Suprapubic skin (tissue), 4 donors: ENCODE results near the gene MRC2. TPM values are rescaled to one million over a fixed set of nuclear protein-coding genes. Genes with fewer than 3 reads are reported as not detected.

Experiments used
- DNase-seq, 2 donors: peaks; one replicate each; pipeline ENCODE4 v3.0.0-alpha.2; 2019; ENCODE audit warnings: low spot score in 2 of 2
- H3K27ac ChIP-seq: fragments of 200-600 bp; sonication (generic); one replicate; pipeline ENCODE4 v1.5.1; 2019
- H3K27me3 ChIP-seq: fragments of 200-600 bp; sonication (generic); one replicate; pipeline ENCODE4 v1.5.1; 2019
- H3K36me3 ChIP-seq: fragments of 200-600 bp; sonication (generic); one replicate; pipeline ENCODE4 v1.5.1; 2019
- H3K4me1 ChIP-seq: fragments of 200-600 bp; sonication (generic); one replicate; pipeline ENCODE4 v1.5.1; 2019
- H3K4me3 ChIP-seq: fragments of 200-600 bp; sonication (generic); one replicate; pipeline ENCODE4 v1.5.1; 2019; ENCODE audit warnings: mild to moderate bottlenecking
- H3K9me3 ChIP-seq: fragments of 200-600 bp; sonication (generic); one replicate; pipeline ENCODE4 v1.5.1; 2019
- CTCF ChIP-seq, 2 donors: fragments of 200-600 bp in 1 of 2; fragments of 450-650 bp in 1 of 2; sonication (generic) in 1 of 2; IDR thresholded peaks; one replicate each; pipeline ENCODE4 v1.5.1; 2016 to 2019; ENCODE audit warnings: antibody characterized with exemption in 2 of 2, mild to moderate bottlenecking in 1 of 2, moderate library complexity in 1 of 2
- EP300 ChIP-seq: sonication (generic); formaldehyde crosslinking; IDR thresholded peaks from one replicate; pipeline ENCODE4 v1.6.1; 2017; ENCODE audit warnings: antibody characterized with exemption
- POLR2A ChIP-seq, 2 donors: fragments of 450-650 bp; IDR thresholded peaks; one replicate each; pipeline ENCODE4 v1.6.1; 2017; ENCODE audit warnings: antibody characterized with exemption in 2 of 2, mild to moderate bottlenecking in 2 of 2, moderate library complexity in 2 of 2
- POLR2AphosphoS5 ChIP-seq, 3 donors: sonication (generic); formaldehyde crosslinking; IDR thresholded peaks; one replicate each; pipeline ENCODE4 v1.6.1; 2017; ENCODE audit warnings: antibody characterized with exemption in 3 of 3
- WGBS: methylation state at CpG from one replicate; pipeline ENCODE4 v1.1.5; 2018; 5-methylcytosine and 5-hydroxymethylcytosine counted together
- total RNA-seq, 4 donors: library from RNA; depleted of rRNA; stranded (reverse); fragments of >200 nt; gene quantifications; one replicate each; pipeline ENCODE4 v1.1.0, GENCODE V29; 2016

MRC2 gene
- total RNA-seq, 4 donors from 2014 or later, result 31.4 to 55.2 (median 37.1) TPM

DNA sequence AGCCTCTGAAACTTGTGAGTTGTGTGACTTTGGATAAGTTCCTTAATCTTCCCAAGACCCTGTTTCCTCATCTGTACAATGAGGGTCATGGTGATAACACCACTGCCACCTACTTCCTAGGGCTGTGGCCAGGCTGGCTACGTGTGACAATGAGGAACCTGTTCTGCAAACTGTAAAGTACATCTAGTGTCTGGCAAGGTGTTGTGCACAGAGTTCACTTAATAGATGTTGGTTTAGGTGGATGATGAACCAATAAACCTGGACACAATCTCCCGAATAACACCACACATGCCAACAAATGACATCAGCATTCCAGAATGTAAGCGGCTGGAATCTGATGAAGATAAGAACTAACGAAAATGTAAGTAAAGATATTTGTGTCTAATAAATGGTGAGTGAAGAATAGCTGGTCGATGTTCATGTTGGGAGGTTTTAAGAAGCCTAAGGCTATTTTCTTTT is 98.3 kb downstream of the MRC2 start:
- 58% methylated on average over 5 of the region's 5 CpGs for WGBS
- H3K4me3 ChIP-seq, result no peak overlapping the region
- no peaks in the 10 kb centered on the region for H3K27me3 ChIP-seq
- H3K36me3 ChIP-seq, result no peaks in the 10 kb centered on the region
- H3K9me3 ChIP-seq, result no peaks in the 10 kb centered on the region
- H3K27ac ChIP-seq, result no peak overlapping the region
- TF ChIP-seq POLR2AphosphoS5 (IDR thresholded peaks at IDR 0.05), result no peak
- TF ChIP-seq EP300, result no peak
- TF ChIP-seq CTCF (IDR thresholded peaks at IDR 0.05), result no peak
- DNase-seq, result no peak
- H3K4me1 ChIP-seq, result peaks cover 8% of the 10 kb centered on the region

DNA sequence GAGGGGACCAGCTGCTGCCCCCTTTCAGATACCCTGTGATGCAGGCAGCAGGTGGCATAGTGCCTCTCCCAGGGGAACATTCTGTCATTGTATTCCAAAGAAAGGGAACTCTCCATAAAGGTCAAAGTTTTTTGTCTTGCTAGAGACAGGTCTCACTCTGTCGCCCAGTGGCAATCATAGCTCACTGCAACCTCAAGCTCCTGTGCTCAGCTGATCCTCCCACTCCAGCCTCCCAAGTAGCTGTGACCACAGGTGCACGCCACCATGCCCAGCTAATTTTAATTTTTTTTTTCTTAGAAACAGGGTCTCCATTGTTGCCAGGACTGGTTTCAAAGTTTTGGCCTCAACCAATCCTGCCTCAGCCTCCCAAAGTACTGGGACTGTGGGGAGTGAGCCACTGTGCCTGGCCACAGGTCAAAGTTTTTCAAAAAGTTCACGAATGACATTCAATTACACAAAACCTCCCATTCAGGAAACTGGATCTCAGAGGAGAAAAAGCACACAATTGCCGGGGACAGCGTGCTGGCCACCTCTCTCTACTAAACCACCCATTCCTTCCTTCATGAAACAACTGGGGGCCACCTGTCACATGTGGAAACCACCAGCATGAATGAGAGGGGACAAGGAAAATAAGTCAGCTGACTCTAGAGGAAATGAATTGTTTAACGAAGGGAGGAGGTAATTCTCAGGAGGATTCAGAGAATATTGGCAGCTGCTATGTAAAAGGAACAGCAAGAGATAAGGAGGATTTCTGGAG is 100.6 kb downstream of the MRC2 start:
- no peak overlapping the region for H3K4me3 ChIP-seq
- 69% methylated on average over 6 of the region's 6 CpGs for WGBS
- TF ChIP-seq POLR2A (IDR thresholded peaks at IDR 0.05) (no peak), CTCF (IDR thresholded peaks at IDR 0.05) (no peak), EP300 (no peak)
- H3K27me3 ChIP-seq, result no peaks in the 10 kb centered on the region
- no peaks in the 10 kb centered on the region for H3K9me3 ChIP-seq
- H3K27ac ChIP-seq, result no peak overlapping the region
- H3K36me3 ChIP-seq, result no peaks in the 10 kb centered on the region
- H3K4me1 ChIP-seq, result peaks cover 8% of the 10 kb centered on the region
- no peak for DNase-seq

DNA sequence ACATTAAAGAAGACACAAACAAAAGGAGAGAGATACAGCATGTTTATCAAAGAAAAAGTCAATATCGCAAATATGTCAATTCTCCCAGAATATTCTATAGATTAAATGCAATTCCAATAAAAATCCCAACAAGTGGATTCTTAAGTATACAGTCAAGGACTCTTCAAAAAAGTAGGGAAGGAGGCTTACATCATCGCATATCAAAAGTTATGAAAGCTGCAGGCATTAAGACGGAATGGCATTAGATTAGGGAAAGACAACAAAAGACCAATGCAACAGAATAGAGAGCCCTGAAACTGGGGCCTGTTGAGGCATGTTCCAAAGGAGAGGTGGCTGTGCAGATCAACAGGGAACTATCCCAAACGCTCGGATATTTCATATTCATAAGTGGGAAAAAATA is 104.7 kb downstream of the MRC2 start:
- Histone ChIP-seq H3K27ac (no peak overlapping the region), H3K27me3 (no peaks in the 10 kb centered on the region), H3K4me1 (no peaks in the 10 kb centered on the region), H3K9me3 (no peaks in the 10 kb centered on the region), H3K36me3 (no peaks in the 10 kb centered on the region), H3K4me3 (no peak overlapping the region)
- 56% methylated on average over 5 of the region's 5 CpGs for WGBS
- TF ChIP-seq POLR2AphosphoS5 (IDR thresholded peaks at IDR 0.05) (no peak), CTCF (IDR thresholded peaks at IDR 0.05) (no peak), POLR2A (IDR thresholded peaks at IDR 0.05) (no peak), EP300 (no peak)
- no peak for DNase-seq

- no peaks in the 10 kb centered on the region for H3K27me3 ChIP-seq
- H3K9me3 ChIP-seq, result no peaks in the 10 kb centered on the region
- H3K4me3 ChIP-seq, result no peak overlapping the region
- TF ChIP-seq POLR2A (IDR thresholded peaks at IDR 0.05), result no peak
- TF ChIP-seq EP300, result no peak
- no peak for TF ChIP-seq POLR2AphosphoS5 (IDR thresholded peaks at IDR 0.05)
- no peak for TF ChIP-seq CTCF (IDR thresholded peaks at IDR 0.05)
- no peaks in the 10 kb centered on the region for H3K36me3 ChIP-seq
- no peaks in the 10 kb centered on the region for H3K4me1 ChIP-seq
- WGBS, result 81% methylated on average over 7 of the region's 7 CpGs
- no peak for DNase-seq
- no peak overlapping the region for H3K27ac ChIP-seq
Measured at GRCh38 chr17:62735044-62735651, 107.7 kb downstream of the MRC2 start.

DNA sequence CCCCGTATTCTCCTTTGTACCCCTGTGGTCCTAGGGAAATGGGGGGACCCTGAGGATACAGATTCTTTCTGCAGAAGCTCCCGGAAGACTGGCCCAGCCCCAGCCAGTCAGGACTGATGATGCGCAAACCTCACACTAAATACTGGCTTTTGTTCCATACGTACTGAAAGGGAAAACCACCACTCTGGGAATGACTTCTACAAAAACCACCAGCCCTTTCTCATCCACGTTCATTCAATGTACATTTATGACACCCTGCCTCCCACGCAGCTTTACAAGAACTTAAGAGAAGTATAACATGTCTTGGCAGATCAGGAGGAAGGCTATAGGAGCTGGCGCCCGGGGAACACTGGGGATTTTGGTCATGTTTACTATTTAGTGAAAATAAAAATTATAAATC is 110.0 kb downstream of the MRC2 start:
- TF ChIP-seq CTCF (IDR thresholded peaks at IDR 0.05), result no peak
- TF ChIP-seq POLR2AphosphoS5 (IDR thresholded peaks at IDR 0.05), result no peak
- no peak for TF ChIP-seq EP300
- no peak for TF ChIP-seq POLR2A (IDR thresholded peaks at IDR 0.05)
- Histone ChIP-seq H3K9me3 (no peaks in the 10 kb centered on the region), H3K36me3 (no peaks in the 10 kb centered on the region), H3K27ac (no peak overlapping the region), H3K27me3 (no peaks in the 10 kb centered on the region), H3K4me3 (no peak overlapping the region), H3K4me1 (no peaks in the 10 kb centered on the region)
- 65% methylated on average over 8 of the region's 8 CpGs for WGBS
- no peak for DNase-seq
